Measurements from ENCODE around the gene LEPR.
"Not testable (repeated sequence)": the region's sequence is repeated elsewhere in the genome, so short reads cannot be mapped to it uniquely, and the experiment has no call there.

Gene LEPR

DNA sequence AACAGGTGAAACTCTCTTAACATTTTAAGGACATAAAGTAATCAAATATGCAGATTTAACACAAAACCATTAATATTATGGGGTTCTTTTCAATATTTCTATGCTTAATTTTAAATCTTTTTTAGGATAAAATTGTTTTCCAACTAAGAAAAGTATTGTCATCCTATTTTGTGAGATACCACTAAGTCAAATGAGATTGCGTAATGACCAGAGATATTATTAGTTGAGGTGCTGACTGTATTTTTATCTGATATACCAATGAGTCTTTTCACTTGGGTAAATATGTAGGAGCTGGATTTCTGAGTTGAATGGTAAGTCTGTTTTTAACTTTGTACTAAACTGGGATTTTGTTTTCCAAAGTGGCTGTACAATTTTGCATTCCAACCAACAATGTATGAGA, 25.4 kb downstream of the LEPR start:
- no peaks in the 10 kb centered on the region for H3K79me1 ChIP-seq (ENCODE audit: low read length)
- H3K4me3 ChIP-seq (ENCODE audit: low read depth, low read length) = no peak overlapping the region
- no peak overlapping the region for H2AK5ac ChIP-seq (ENCODE audit: low read length)
- no peak overlapping the region for H4K8ac ChIP-seq (ENCODE audit: low read depth, low read length)
- H2AFZ ChIP-seq (ENCODE audit: insufficient read depth, low read length, poor library complexity) = no peak overlapping the region
- no peak overlapping the region for H3K18ac ChIP-seq (ENCODE audit: low read length)
- no peak overlapping the region for H3K9ac ChIP-seq (ENCODE audit: low read length)
- no peak overlapping the region for H2BK120ac ChIP-seq (ENCODE audit: insufficient read depth, low read length, poor library complexity)
- no peak overlapping the region for H3K4ac ChIP-seq (ENCODE audit: low read depth, low read length)
- WGBS (ENCODE audit: extremely low coverage, insufficient coverage, insufficient read length) = no CpG with 5 or more reads among the region's 1 CpG
- H3K23ac ChIP-seq (ENCODE audit: low read length) = no peak overlapping the region
- H3K4me1 ChIP-seq (ENCODE audit: control insufficient read depth in 1 of 2, insufficient read depth in 2 of 2, low read length in 2 of 2) = no peaks in the 10 kb centered on the region
- no peak overlapping the region for H4K12ac ChIP-seq (ENCODE audit: low read depth, low read length)
- H3K14ac ChIP-seq (ENCODE audit: low read length) = no peak overlapping the region
- H2BK5ac ChIP-seq (ENCODE audit: low read depth, low read length, poor library complexity) = no peak overlapping the region
- no peaks in the 10 kb centered on the region for H3K9me3 ChIP-seq (ENCODE audit: insufficient read depth, low read depth, low read length)
- no peak overlapping the region for H2BK12ac ChIP-seq (ENCODE audit: low read length)
- no peaks in the 10 kb centered on the region for H3K36me3 ChIP-seq (ENCODE audit: control insufficient read depth in 1 of 2, insufficient read depth in 2 of 2, low read length in 2 of 2)
- H3K27ac ChIP-seq (ENCODE audit: low read depth, low read length) = no peak overlapping the region
- no peak overlapping the region for H4K91ac ChIP-seq (ENCODE audit: low read depth, low read length)
- H3K4me2 ChIP-seq (ENCODE audit: low read length) = no peak overlapping the region
- no peaks in the 10 kb centered on the region for H3K79me2 ChIP-seq (ENCODE audit: control insufficient read depth, insufficient read depth, low read length, poor library complexity)
- no peak for DNase-seq
- H3K27me3 ChIP-seq (ENCODE audit: insufficient read depth, low read length) = no peaks in the 10 kb centered on the region

DNA sequence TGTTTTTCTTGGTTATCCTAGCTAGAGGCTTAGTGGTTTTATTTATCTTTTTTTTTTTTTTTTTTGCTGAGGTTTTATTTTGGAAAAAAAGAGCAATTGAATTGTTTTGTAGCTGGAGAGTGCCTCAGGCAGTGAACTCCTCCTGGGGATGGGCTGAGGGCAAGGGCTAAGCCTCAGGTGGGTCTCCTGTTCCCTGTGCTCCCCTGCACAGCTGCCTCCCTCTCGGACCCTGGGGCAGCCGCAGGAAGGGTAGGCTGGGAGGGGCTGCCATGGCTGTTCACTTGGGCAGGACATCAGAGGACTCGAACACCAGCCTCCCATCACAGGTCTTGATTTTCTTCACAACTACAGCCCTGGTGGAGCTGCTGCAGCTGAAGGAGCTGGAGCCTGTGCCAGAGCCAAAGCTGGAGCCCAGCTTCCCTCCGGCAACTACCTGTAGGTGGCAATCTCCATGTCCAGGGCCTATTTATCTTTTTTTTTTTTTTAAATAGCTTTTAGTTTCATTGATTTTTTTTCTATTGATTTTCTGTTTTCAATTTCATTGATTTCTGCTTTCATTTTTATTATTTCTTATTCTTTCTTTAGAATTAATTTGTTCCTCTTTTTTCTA, 28.9 kb downstream of the LEPR start:
- H2AK5ac ChIP-seq (ENCODE audit: low read length) = no peak overlapping the region
- no peak overlapping the region for H4K91ac ChIP-seq (ENCODE audit: low read depth, low read length)
- no peak overlapping the region for H4K12ac ChIP-seq (ENCODE audit: low read depth, low read length)
- no peak overlapping the region for H3K4me3 ChIP-seq (ENCODE audit: low read depth, low read length)
- H3K9ac ChIP-seq (ENCODE audit: low read length) = no peak overlapping the region
- H3K18ac ChIP-seq (ENCODE audit: low read length) = no peak overlapping the region
- WGBS (ENCODE audit: extremely low coverage, insufficient coverage, insufficient read length) = no CpG with 5 or more reads among the region's 4 CpGs
- no peaks in the 10 kb centered on the region for H3K4me1 ChIP-seq (ENCODE audit: control insufficient read depth in 1 of 2, insufficient read depth in 2 of 2, low read length in 2 of 2)
- H3K4ac ChIP-seq (ENCODE audit: low read depth, low read length) = no peak overlapping the region
- no peak overlapping the region for H2BK5ac ChIP-seq (ENCODE audit: low read depth, low read length, poor library complexity)
- no peak overlapping the region for H3K4me2 ChIP-seq (ENCODE audit: low read length)
- no peaks in the 10 kb centered on the region for H3K36me3 ChIP-seq (ENCODE audit: control insufficient read depth in 1 of 2, insufficient read depth in 2 of 2, low read length in 2 of 2)
- no peak overlapping the region for H3K27ac ChIP-seq (ENCODE audit: low read depth, low read length)
- H2BK12ac ChIP-seq (ENCODE audit: low read length) = no peak overlapping the region
- H3K27me3 ChIP-seq (ENCODE audit: insufficient read depth, low read length) = no peaks in the 10 kb centered on the region
- no peaks in the 10 kb centered on the region for H3K79me2 ChIP-seq (ENCODE audit: control insufficient read depth, insufficient read depth, low read length, poor library complexity)
- H2BK120ac ChIP-seq (ENCODE audit: insufficient read depth, low read length, poor library complexity) = no peak overlapping the region
- no peak overlapping the region for H3K23ac ChIP-seq (ENCODE audit: low read length)
- H2AFZ ChIP-seq (ENCODE audit: insufficient read depth, low read length, poor library complexity) = no peak overlapping the region
- no peaks in the 10 kb centered on the region for H3K79me1 ChIP-seq (ENCODE audit: low read length)
- H4K8ac ChIP-seq (ENCODE audit: low read depth, low read length) = no peak overlapping the region
- no peak overlapping the region for H3K14ac ChIP-seq (ENCODE audit: low read length)
- DNase-seq = no peak
- H3K9me3 ChIP-seq (ENCODE audit: insufficient read depth, low read depth, low read length) = no peaks in the 10 kb centered on the region

DNA sequence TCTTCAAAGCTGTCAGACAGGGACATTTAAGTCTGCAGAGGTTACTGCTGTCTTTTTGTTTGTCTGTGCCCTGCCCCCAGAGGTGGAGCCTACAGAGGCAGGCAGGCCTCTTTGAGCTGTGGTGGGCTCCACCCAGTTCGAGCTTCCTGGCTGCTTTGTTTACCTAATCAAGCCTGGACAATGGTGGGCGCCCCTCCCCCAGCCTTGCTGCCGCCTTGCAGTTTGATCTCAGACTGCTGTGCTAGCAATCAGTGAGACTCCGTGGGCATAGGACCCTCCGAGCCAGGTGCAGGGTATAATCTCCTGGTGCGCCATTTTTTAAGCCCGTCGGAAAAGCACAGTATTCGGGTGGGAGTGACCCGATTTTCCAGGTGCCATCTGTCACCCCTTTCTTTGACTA, 35.2 kb downstream of the LEPR start:
- H2BK120ac ChIP-seq (ENCODE audit: insufficient read depth, low read length, poor library complexity); H4K12ac ChIP-seq (ENCODE audit: low read depth, low read length); H4K8ac ChIP-seq (ENCODE audit: low read depth, low read length); H3K4me1 ChIP-seq (ENCODE audit: control insufficient read depth in 1 of 2, insufficient read depth in 2 of 2, low read length in 2 of 2); H2AK5ac ChIP-seq (ENCODE audit: low read length); H4K91ac ChIP-seq (ENCODE audit: low read depth, low read length); H3K14ac ChIP-seq (ENCODE audit: low read length); H3K9me3 ChIP-seq (ENCODE audit: insufficient read depth, low read depth, low read length); H3K23ac ChIP-seq (ENCODE audit: low read length); H2BK12ac ChIP-seq (ENCODE audit: low read length); H3K18ac ChIP-seq (ENCODE audit: low read length); H3K79me1 ChIP-seq (ENCODE audit: low read length); H3K4me2 ChIP-seq (ENCODE audit: low read length); H3K9ac ChIP-seq (ENCODE audit: low read length); H3K27ac ChIP-seq (ENCODE audit: low read depth, low read length); H2BK5ac ChIP-seq (ENCODE audit: low read depth, low read length, poor library complexity); H2AFZ ChIP-seq (ENCODE audit: insufficient read depth, low read length, poor library complexity); DNase-seq; H3K4me3 ChIP-seq (ENCODE audit: low read depth, low read length); H3K4ac ChIP-seq (ENCODE audit: low read depth, low read length); H3K27me3 ChIP-seq (ENCODE audit: insufficient read depth, low read length); H3K36me3 ChIP-seq (ENCODE audit: control insufficient read depth in 1 of 2, insufficient read depth in 2 of 2, low read length in 2 of 2); H3K79me2 ChIP-seq (ENCODE audit: control insufficient read depth, insufficient read depth, low read length, poor library complexity): not testable (repeated sequence)
- WGBS (ENCODE audit: extremely low coverage, insufficient coverage, insufficient read length) = no CpG with 5 or more reads among the region's 10 CpGs

DNA sequence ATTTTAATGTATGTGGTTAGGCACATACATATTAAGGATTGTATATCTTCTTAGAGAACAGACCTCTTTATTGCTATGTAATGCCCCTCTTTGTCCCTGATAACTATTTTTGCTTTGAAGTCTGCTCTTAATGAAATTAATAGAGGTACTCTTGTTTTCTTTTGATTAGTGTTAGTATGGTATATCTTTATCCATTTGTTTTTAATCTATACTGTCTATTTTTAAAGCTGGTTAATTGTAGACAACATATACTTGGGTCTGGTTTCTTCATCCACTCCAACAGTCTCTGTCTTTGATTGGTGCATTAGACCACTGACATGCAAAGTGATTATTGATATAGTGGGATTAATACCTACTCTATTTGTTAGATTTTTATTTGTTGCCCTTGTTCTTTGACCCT, 36.0 kb downstream of the LEPR start:
- DNase-seq = no peak
- Histone ChIP-seq H3K23ac (ENCODE audit: low read length) (no peak overlapping the region), H2AK5ac (ENCODE audit: low read length) (no peak overlapping the region), H4K91ac (ENCODE audit: low read depth, low read length) (no peak overlapping the region), H2BK12ac (ENCODE audit: low read length) (no peak overlapping the region), H3K79me2 (ENCODE audit: control insufficient read depth, insufficient read depth, low read length, poor library complexity) (no peaks in the 10 kb centered on the region), H3K9me3 (ENCODE audit: insufficient read depth, low read depth, low read length) (no peaks in the 10 kb centered on the region), H3K4me2 (ENCODE audit: low read length) (no peak overlapping the region), H3K27ac (ENCODE audit: low read depth, low read length) (no peak overlapping the region), H4K8ac (ENCODE audit: low read depth, low read length) (no peak overlapping the region), H3K4me3 (ENCODE audit: low read depth, low read length) (no peak overlapping the region), H3K9ac (ENCODE audit: low read length) (no peak overlapping the region), H3K4me1 (ENCODE audit: control insufficient read depth in 1 of 2, insufficient read depth in 2 of 2, low read length in 2 of 2) (no peaks in the 10 kb centered on the region), H3K18ac (ENCODE audit: low read length) (no peak overlapping the region), H2BK5ac (ENCODE audit: low read depth, low read length, poor library complexity) (no peak overlapping the region), H4K12ac (ENCODE audit: low read depth, low read length) (no peak overlapping the region), H3K36me3 (ENCODE audit: control insufficient read depth in 1 of 2, insufficient read depth in 2 of 2, low read length in 2 of 2) (no peaks in the 10 kb centered on the region), H2AFZ (ENCODE audit: insufficient read depth, low read length, poor library complexity) (no peak overlapping the region), H3K14ac (ENCODE audit: low read length) (no peak overlapping the region), H3K27me3 (ENCODE audit: insufficient read depth, low read length) (no peaks in the 10 kb centered on the region), H2BK120ac (ENCODE audit: insufficient read depth, low read length, poor library complexity) (no peak overlapping the region), H3K79me1 (ENCODE audit: low read length) (no peaks in the 10 kb centered on the region), H3K4ac (ENCODE audit: low read depth, low read length) (no peak overlapping the region)

Data from trophoblast cell (in vitro differentiated cells and primary cell).